ENCODE measurements around the gene ZSWIM7. TPM values are rescaled to one million over a fixed set of nuclear protein-coding genes. Genes with fewer than 3 reads are reported as not detected.

ZSWIM7 gene
- total and polyA plus RNA-seq, 2 of the 4 experiments (the other 2 are of a cell fraction), result 6.8 to 12.1 TPM

GRCh38 chr17:16036261-16036660 lies 36.8 kb upstream of the ZSWIM7 start:
- no peak for TF ChIP-seq MAFK (IDR thresholded peaks at IDR 0.05; ENCODE audit: low read depth, low read length)
- no peak for TF ChIP-seq RAD21 (IDR thresholded peaks at IDR 0.05; ENCODE audit: low read length)
- no peak for TF ChIP-seq CTCF (conservative IDR thresholded peaks at IDR 0.05; ENCODE audit: low read depth, low read length)
- no peak for TF ChIP-seq ELK1 (IDR thresholded peaks at IDR 0.05; ENCODE audit: borderline replicate concordance, low read depth, low read length)
- no peak for TF ChIP-seq USF2 (IDR thresholded peaks at IDR 0.05; ENCODE audit: low read depth, low read length)
- no peak for TF ChIP-seq RCOR1 (IDR thresholded peaks at IDR 0.05; ENCODE audit: insufficient replicate concordance, low read length)
- no peak for TF ChIP-seq RFX5 (IDR thresholded peaks at IDR 0.05; ENCODE audit: low read depth, low read length)
- no peak for TF ChIP-seq POLR2A (IDR thresholded peaks at IDR 0.05; ENCODE audit: low read depth, low read length)
- TF ChIP-seq CHD1 (IDR thresholded peaks at IDR 0.05; ENCODE audit: low read depth, low read length), result no peak
- TF ChIP-seq CEBPB (IDR thresholded peaks at IDR 0.05; ENCODE audit: low read depth, low read length), result no peak
- TF ChIP-seq FOS (IDR thresholded peaks at IDR 0.05; ENCODE audit: low read depth, low read length), result no peak
- TF ChIP-seq BHLHE40 (IDR thresholded peaks at IDR 0.05; ENCODE audit: low read depth, low read length), result no peak
- H2BK15ac ChIP-seq (ENCODE audit: low read depth, low read length), result no peak overlapping the region
- peaks cover 2% of the 10 kb centered on the region for H3K9me3 ChIP-seq (ENCODE audit: control insufficient read depth, insufficient read depth, low read length)
- dilution Hi-C loops (cut with HindIII; ENCODE audit: low sequenced_read_pairs, unreplicated experiment), result no loop called here
- intact Hi-C loops (cut with micrococcal nuclease), result no loop called here
- in situ Hi-C loops (cut with MboI; ENCODE audit: low sequenced_read_pairs), result no loop called here
- H4K5ac ChIP-seq (ENCODE audit: low read depth, low read length), result no peak overlapping the region
- no peak overlapping the region for H2BK120ac ChIP-seq (ENCODE audit: low read depth, low read length)
- no peak overlapping the region for H2AFZ ChIP-seq (replicated peaks; ENCODE audit: low read length, poor library complexity)
- no peak overlapping the region for H3K14ac ChIP-seq (replicated peaks; ENCODE audit: low read depth, low read length)
- H3K79me1 ChIP-seq (ENCODE audit: low read depth in 1 of 2, low read length in 2 of 2), result peaks cover 6 to 48% of the 10 kb centered on the region in 2 experiments
- no TSS peak for BruUV-seq (replicated peaks)
- no peak overlapping the region for H3K18ac ChIP-seq (ENCODE audit: low read depth, low read length)
- no peaks in the 10 kb centered on the region for H3K27me3 ChIP-seq (ENCODE audit: control insufficient read depth, insufficient read depth, low read length)
- no peaks in the 10 kb centered on the region for H3K9me1 ChIP-seq (ENCODE audit: insufficient read depth, low read length)
- no peak for ATAC-seq (ENCODE audit: low read depth)
- H3K4me2 ChIP-seq (ENCODE audit: low read depth, low read length), result no peak overlapping the region
- H4K8ac ChIP-seq (ENCODE audit: low read depth in 2 of 2, low read length in 2 of 2), result no peak overlapping the region
- no peak overlapping the region for H3K4ac ChIP-seq (ENCODE audit: low read depth, low read length)
- WGBS, 2 experiments (ENCODE audit: extremely low coverage in 2 of 2, insufficient read length in 1 of 2), result no CpG with 5 or more reads among the region's 2 CpGs
- ChIA-PET CTCF (no interaction called here), POLR2A (ENCODE audit: unreplicated experiment) (no interaction called here)
- DNase-seq, result no peak
- H3K56ac ChIP-seq (ENCODE audit: extremely low read depth, insufficient read depth, low read length), result no peak overlapping the region
- H4K91ac ChIP-seq (ENCODE audit: insufficient read depth, low read depth, low read length), result no peak overlapping the region
- H3K9ac ChIP-seq (ENCODE audit: low read depth, low read length), result no peak overlapping the region
- H2BK5ac ChIP-seq (ENCODE audit: low read depth, low read length, poor library complexity, severe bottlenecking), result no peak overlapping the region
- H4K20me1 ChIP-seq (ENCODE audit: insufficient read depth, low read length), result peaks cover 3% of the 10 kb centered on the region; the same call in 1 of the 2 replicates
- H3K4me1 ChIP-seq (ENCODE audit: control insufficient read depth, insufficient read depth, low read length), result no peaks in the 10 kb centered on the region
- no peak overlapping the region for H2AK5ac ChIP-seq (ENCODE audit: low read depth, low read length)
- no peak overlapping the region for H2AK9ac ChIP-seq (replicated peaks; ENCODE audit: low read depth, low read length, poor library complexity)
- no peak overlapping the region for H3K27ac ChIP-seq (ENCODE audit: insufficient read depth, low read length)
- H3K36me3 ChIP-seq (ENCODE audit: control insufficient read depth, insufficient read depth, low read length), result peaks cover 50% of the 10 kb centered on the region
- H3K4me3 ChIP-seq (ENCODE audit: insufficient read depth, low read depth, low read length), result no peak overlapping the region
- H3K23ac ChIP-seq (ENCODE audit: low read depth, low read length), result no peak overlapping the region
- no peak overlapping the region for H2BK20ac ChIP-seq (ENCODE audit: low read depth, low read length)

Data from IMR-90 (cell line).